Dedifferentiated amniotic fluid mesenchymal stem cell (primary cell): ENCODE data around the gene CD1C.
"Not testable (repeated sequence)": the region's sequence is repeated elsewhere in the genome, so short reads cannot be mapped to it uniquely, and the experiment has no call there.

Source experiments
- DNase-seq: peaks from one replicate; pipeline ENCODE4 v3.0.0-alpha.2; 2016; ENCODE audit errors: extremely low spot score

Gene CD1C

GRCh38 chr1:158328426-158328825, 38.7 kb downstream of the CD1C start:
- DNase-seq, result no peak

GRCh38 chr1:158329300-158329699, 39.6 kb downstream of the CD1C start:
- no peak for DNase-seq

- no peak for DNase-seq
Measured at GRCh38 chr1:158329733-158330132, 40.0 kb downstream of the CD1C start.

GRCh38 chr1:158330391-158331105, 40.8 kb downstream of the CD1C start:
- no peak for DNase-seq

DNA sequence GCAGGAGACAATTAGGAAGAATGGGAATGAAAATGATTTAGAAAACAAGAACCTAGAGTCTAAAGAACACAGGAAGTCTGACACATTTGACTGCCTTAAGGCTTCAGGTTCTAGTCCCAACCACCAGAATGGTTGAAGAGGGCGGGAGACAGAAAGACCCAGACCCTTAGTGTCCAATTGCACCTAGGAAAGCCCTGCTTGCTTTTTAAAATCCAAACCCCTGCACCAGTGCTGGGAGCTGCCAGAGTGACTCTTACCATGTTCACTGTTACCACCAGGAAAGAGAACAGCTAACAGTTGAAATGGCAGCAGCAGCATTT, 41.3 kb downstream of the CD1C start:
- DNase-seq, result no peak

- DNase-seq, result no peak
Measured at GRCh38 chr1:158331481-158332150, 41.9 kb downstream of the CD1C start, which contains the start of gene CD1B. Gene CD1B, minus strand, starts transcription at chr1:158331531. Its CDS starts 108 bp downstream, at chr1:158331423.

DNA sequence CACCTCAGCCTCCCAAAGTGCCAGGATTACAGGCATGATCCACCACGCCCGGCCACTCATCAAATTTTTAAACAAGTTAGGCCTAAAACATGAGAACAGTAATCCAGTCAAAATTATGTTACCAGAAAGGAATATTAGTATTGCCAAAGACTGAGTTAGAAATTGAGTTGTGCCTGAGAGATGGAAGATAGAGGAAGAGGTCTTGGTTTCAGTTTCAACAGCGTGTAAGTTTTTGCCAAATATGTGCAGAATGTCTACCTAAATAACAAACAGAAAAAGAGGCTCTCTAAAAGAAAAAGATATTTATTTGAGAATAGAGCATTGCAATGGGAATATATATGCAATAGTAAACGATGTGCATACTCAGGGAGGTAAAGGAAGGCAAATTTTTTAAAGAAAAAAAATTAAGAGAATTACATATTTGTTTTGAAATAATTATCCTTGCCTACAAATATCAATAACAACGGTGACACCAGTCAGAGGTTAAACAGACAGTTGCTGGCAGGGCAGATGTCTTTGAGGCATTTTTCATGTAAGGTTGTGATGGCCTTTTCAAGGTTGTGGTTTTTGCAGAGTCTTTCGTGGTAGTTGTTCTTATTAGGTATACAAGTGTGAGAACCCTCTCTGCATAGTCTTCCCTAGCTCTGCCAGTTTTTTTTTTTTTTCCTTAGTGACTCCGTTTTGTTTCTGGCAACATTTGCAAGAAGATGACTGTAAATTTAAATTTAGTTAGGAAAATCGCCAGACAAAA, 43.9 kb downstream of the CD1C start:
- DNase-seq, result no peak

- DNase-seq, result no peak
Measured at GRCh38 chr1:158334526-158335212, 44.9 kb downstream of the CD1C start.

DNA sequence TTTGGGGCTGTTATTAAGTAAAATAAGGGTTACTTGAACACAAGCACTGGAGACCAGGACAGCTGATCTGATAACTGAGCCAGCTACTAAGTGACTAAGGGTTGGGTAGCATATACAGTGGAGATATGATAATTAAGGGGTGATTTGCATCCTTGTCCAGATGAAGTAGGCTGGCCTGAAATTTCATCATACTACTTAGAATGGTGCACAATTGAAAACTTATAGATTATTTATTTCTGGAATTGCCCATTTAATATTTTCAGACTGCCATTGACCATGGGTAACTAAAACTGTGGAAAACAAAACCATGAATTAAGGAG, 45.5 kb downstream of the CD1C start:
- DNase-seq, result no peak

- DNase-seq, result not testable (repeated sequence)
Measured at GRCh38 chr1:158336413-158336812, 46.7 kb downstream of the CD1C start.
